BLaER1 treated with 17β-estradiol and CSF1 and Interleukin-3, amounts not matched to agents 10 nM and 100 nM (cell line): Measurements from ENCODE around the gene CDH20.
A peak's percentile ranks its signal among the peaks of the same experiment; 100 is the strongest.

Source experiments
- H3K27ac ChIP-seq, 11 experiments: shearing (Covaris generic); formaldehyde crosslinking; 2 replicates each; pipeline ENCODE4 v1.8.1; 2022
- H3K27me3 ChIP-seq, 11 experiments: shearing (Covaris generic); formaldehyde crosslinking; 2 replicates each; pipeline ENCODE4 v1.8.1; 2022
- H3K36me3 ChIP-seq, 11 experiments: shearing (Covaris generic); formaldehyde crosslinking; 2 replicates each; pipeline ENCODE4 v1.8.1; 2022
- H3K4me1 ChIP-seq, 10 experiments: shearing (Covaris generic); formaldehyde crosslinking; 2 replicates each; pipeline ENCODE4 v1.8.1; 2022
- H3K4me2 ChIP-seq, 11 experiments: shearing (Covaris generic); formaldehyde crosslinking; 2 replicates each; pipeline ENCODE4 v1.8.1; 2022
- H3K4me3 ChIP-seq, 10 experiments: shearing (Covaris generic); formaldehyde crosslinking; 2 replicates each; pipeline ENCODE4 v1.8.1; 2022
- H3K9ac ChIP-seq, 11 experiments: shearing (Covaris generic); formaldehyde crosslinking; 2 replicates each; pipeline ENCODE4 v1.8.1; 2022
- H3K9me3 ChIP-seq, 11 experiments: shearing (Covaris generic); formaldehyde crosslinking; replicated peaks in 1 of 11; 2 replicates each; pipeline ENCODE4 v1.8.1; 2022
- H4K20me1 ChIP-seq, 11 experiments: shearing (Covaris generic); formaldehyde crosslinking; 2 replicates each; pipeline ENCODE4 v1.8.1; 2022
- Cebpa-rat ChIP-seq, 11 experiments: shearing (Covaris generic); IDR thresholded peaks; 2 replicates each; pipeline ENCODE4 v1.8.1; 2022

CDH20 gene

DNA sequence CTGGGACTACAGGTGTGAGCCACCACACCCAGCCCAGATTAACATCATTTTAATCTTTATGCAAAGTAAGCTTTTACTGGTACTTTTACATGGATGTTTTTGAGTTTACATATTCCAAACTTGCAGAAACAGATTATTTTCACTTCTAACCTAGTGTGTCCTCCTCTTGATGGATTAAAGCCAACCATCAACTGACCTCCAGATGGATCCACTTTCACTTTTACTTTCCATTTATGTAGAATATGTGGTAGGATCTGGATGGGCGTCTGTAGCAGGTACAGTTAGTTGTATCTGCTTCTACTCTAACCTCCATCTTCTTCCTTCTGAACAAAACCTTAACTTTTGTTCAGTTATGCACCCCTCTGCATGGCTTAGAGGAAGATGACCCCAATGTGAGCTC, 264.1 kb downstream of the CDH20 start:
- TF ChIP-seq Cebpa-rat (IDR thresholded peaks at IDR 0.05): no peak
- Histone ChIP-seq H3K27me3 (no peaks in the 10 kb centered on the region), H4K20me1 (no peaks in the 10 kb centered on the region), H3K9ac (no peak overlapping the region), H3K4me2 (peak overlapping the region in 6 of 11 experiments; percentile 27 to 85 (median 69); a peak in 7 of 22 replicates), H3K4me3 (no peak overlapping the region), H3K4me1 (peaks cover 8 to 31% (median 26%) of the 10 kb centered on the region in 10 experiments), H3K27ac (no peak overlapping the region), H3K9me3 (peaks cover 0 to 17% (median 0%) of the 10 kb centered on the region in 11 experiments; a peak in 7 of 22 replicates), H3K36me3 (no peaks in the 10 kb centered on the region)

DNA sequence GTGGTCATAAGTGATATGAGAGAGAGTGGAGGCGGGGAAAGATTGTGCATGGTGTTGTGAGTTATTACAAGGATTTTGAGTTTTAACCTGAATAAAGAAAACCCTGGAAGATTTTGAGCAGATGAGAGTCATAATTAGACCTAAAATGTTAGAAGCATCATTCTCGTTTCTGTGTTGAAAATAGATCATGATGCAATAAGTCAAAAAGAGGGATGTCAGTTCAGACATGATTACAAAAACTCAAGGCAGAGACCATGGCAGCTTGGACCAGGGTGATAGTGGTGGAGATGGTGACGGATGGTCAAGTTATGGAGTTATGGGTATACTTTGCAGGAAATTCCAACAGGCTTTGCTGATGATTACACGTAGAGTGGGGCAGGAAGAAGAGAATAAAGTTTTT, 267.2 kb downstream of the CDH20 start:
- no peaks in the 10 kb centered on the region for H3K36me3 ChIP-seq
- H3K9ac ChIP-seq: no peak overlapping the region
- H3K27me3 ChIP-seq: no peaks in the 10 kb centered on the region

DNA sequence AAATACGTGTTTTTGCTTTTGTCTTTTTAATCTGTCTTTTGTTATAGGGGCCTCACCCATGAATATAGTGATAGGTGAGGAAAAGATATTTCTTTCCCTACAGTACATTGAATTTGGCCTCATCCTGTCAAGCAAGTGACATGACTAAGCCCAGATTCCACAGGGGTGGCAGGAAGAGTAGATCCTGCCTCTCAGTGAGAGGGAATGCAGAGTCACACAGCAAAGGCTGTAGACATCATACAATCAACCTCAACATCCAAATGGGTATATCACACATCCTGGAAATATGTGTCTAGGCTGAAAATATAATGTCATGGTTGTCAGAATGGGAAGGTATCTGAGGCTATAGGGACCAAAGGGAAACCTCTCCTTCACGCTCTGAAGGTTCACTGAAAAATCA, 269.6 kb downstream of the CDH20 start:
- Histone ChIP-seq H3K27me3 (0 out of 22 replicates have a peak, but pooled peaks cover 0 to 3% (median 0%) of the 10 kb centered on the region in 11 experiments), H3K4me2 (no peak overlapping the region), H3K9ac (no peak overlapping the region), H3K27ac (no peak overlapping the region), H3K4me1 (peaks cover 21 to 37% (median 28%) of the 10 kb centered on the region in 10 experiments), H3K36me3 (no peaks in the 10 kb centered on the region), H3K4me3 (no peak overlapping the region), H4K20me1 (no peaks in the 10 kb centered on the region), H3K9me3 (peaks cover 0 to 12% (median 0%) of the 10 kb centered on the region in 11 experiments; a peak in 6 of 22 replicates)
- TF ChIP-seq Cebpa-rat (IDR thresholded peaks at IDR 0.05): no peak

More for the DNA sequence above, 267.2 kb downstream of the CDH20 start:
- TF ChIP-seq Cebpa-rat (IDR thresholded peaks at IDR 0.05): no peak
- Histone ChIP-seq H3K9me3 (peaks cover 0 to 17% (median 0%) of the 10 kb centered on the region in 11 experiments; a peak in 7 of 22 replicates), H3K4me2 (no peak overlapping the region; a peak in 1 of 22 replicates), H4K20me1 (no peaks in the 10 kb centered on the region), H3K4me1 (peaks cover 8 to 31% (median 21%) of the 10 kb centered on the region in 10 experiments), H3K27ac (no peak overlapping the region), H3K4me3 (no peak overlapping the region)
